Loucy (cell line): Measurements from ENCODE around the gene SGPP2.

ENCODE experiments used
- CTCF ChIP-seq: fragments of 200-600 bp; sonication (generic); conservative IDR thresholded peaks from 2 replicates; pipeline ENCODE4 v1.5.1; 2014; ENCODE audit warnings: mild to moderate bottlenecking, antibody characterized with exemption, low read length
- EZH2phosphoT487 ChIP-seq: fragments of 200-600 bp; IDR thresholded peaks from 2 replicates; pipeline ENCODE4 v1.6.1; 2018; ENCODE audit warnings: antibody characterized with exemption, mild to moderate bottlenecking, moderate library complexity, borderline replicate concordance

GRCh38 chr2:222575618-222576017, 151.3 kb downstream of the SGPP2 start:
- TF ChIP-seq CTCF (no peak), EZH2phosphoT487 (no peak)
